Stimulated activated CD4-positive, alpha-beta T cell treated with anti-CD3 and anti-CD28 coated beads, Interleukin-2, amount 100 ng/mL, for 24 hours (primary cell): ENCODE data around the gene FOXS1.

Source experiments
- DNase-seq, 2 donors: peaks; one replicate each; pipeline ENCODE4 v3.0.0-alpha.2; 2020

Gene FOXS1

GRCh38 chr20:31860390-31861134 lies 15.2 kb upstream of the FOXS1 start:
- DNase-seq = no peak

DNA sequence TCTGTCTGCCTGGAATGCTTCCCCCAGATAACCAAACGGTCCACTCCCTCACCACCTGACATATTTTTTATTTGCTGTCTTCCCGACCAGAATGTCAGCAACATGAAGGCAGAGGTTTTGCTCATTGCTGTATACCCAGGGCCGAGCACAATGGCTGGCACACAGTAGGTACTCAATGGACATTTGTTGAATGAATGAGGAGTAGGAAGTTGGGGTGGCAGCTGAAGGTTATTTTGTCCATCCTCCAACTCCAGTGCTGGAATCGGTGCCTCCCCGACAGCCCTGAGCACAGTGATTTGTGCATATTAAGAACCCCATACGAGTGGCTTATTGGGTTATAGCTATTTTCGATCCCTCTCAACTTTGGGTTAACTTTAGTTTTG lies 14.6 kb upstream of the FOXS1 start:
- DNase-seq = no peak

GRCh38 chr20:31859266-31859997 lies 14.0 kb upstream of the FOXS1 start:
- DNase-seq = no peak

- no peak for DNase-seq
Measured at GRCh38 chr20:31858760-31859083, 13.3 kb upstream of the FOXS1 start.

- DNase-seq = no peak
Measured at GRCh38 chr20:31857861-31858759, 12.7 kb upstream of the FOXS1 start.

- DNase-seq = no peak
Measured at GRCh38 chr20:31856516-31856915, 11.1 kb upstream of the FOXS1 start.

- DNase-seq = no peak
Measured at GRCh38 chr20:31853481-31853880, 8.1 kb upstream of the FOXS1 start.

DNA sequence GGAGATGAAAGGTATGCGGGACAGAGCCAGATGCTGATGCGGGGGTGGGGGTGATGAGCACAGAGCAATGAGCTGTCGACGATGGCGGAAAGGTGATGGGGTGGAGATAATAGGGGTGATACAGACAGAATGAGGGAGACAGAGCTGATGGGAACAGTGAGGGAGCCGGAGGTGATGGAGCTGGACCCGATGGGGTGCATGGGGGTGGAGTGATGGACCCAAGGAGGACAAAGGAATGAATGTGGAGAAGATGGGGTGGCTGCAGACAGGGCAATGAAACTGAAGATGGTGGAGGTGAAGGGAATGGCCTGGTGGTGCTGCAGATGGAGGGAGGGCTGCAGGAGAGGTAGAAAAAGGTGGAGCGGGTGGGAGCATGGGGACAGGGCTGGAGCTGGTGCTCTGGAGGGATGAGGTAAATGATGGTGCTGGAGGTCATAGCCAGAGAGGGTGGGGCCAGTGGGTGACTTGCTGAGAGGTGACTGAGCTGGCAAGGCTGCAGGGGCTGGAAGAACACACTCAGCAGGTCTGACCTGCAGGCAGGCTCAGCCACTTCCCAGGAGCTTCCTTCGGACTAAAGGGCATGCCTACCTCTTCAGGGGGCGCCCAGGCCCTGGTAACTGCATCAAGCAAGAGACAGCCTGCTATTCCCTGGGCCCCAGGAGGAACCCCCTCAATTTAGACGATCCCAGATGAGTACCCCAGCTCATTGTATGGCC lies 6.0 kb upstream of the FOXS1 start:
- DNase-seq = no peak

GRCh38 chr20:31849306-31849930 lies 4.0 kb upstream of the FOXS1 start:
- no peak for DNase-seq

- no peak for DNase-seq
Measured at GRCh38 chr20:31848088-31848999, 2.9 kb upstream of the FOXS1 start.

DNA sequence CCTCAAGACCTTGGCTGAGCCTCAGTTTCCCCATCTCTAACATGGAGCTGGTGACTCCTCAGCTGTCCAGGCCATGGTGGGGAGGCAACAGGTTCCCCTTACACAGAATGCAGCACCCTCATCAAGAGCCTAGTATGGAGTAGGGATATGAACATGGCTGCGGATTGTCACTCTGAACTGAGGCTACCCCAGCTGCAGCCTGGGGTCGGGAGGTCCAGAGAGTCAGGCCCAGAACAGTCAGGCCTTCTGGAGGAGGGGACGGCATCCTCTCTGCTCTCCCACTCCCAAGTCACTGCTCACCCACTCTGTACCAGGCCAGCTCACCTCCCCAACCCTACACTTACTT lies 1.4 kb upstream of the FOXS1 start:
- no peak for DNase-seq

DNA sequence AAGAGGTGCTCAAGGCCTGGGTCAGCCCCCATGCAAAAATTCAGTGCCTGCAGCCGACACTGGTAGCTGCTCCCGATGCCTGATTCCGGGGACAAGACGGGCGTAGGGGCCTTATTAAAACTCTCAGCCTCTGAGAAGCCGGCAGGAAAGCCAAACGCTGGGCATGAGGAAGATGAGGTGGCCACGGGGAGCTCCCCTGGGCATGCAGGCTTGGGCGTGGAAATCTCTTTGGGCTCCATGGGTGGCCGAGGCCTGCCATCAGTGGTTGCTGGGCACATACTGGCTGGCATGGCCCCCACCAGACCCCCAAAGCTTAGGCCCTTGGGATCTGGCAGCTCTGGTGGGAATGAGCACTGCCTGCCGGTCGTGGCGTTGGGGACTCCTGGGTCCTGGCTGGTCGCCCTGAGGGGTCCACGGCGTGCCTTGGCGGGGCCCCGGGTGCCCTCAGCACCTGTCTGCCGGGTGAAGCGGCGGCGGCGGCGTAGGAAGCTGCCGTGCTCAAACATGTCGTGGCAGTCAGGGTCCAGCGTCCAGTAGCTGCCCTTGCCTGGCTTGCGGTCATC lies 586 bp downstream of the FOXS1 start:
- DNase-seq = no peak

GRCh38 chr20:31843881-31844280 lies 1.5 kb downstream of the FOXS1 start:
- no peak for DNase-seq

- no peak for DNase-seq
Measured at GRCh38 chr20:31843288-31843687, 2.1 kb downstream of the FOXS1 start.

DNA sequence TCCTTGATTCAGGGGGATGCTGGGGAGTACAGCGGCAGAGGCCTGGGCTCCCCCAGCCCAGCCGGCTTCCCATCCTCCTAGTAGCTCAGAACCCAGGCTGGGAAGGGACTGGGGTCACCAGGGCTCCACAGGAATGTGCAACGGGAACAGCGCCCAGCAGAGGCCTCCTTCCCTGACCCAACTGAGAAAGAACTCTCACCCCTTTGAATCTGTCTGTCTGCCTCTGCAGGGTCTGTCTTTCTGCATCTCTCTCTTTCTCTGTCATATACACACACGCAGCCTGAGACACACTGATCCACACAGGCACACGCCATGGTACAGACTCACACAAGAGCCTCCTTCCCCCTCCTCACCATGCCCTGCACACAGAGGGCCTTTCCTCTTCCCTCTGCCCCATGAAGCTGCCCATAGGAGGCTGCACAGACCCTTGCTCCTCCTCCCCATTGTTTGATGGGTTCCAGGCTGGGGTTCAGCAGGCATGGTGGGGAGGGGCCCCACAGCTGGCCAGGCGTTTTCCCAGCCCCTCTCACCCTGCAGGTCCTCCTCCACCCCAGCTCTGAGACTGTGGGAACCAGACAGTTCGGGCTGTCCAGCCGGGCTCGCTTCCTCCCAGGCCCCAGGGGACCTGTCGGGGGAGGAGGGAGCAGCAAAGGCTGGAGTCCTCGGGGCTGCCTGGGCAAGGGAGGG lies 2.8 kb downstream of the FOXS1 start:
- DNase-seq = no peak

DNA sequence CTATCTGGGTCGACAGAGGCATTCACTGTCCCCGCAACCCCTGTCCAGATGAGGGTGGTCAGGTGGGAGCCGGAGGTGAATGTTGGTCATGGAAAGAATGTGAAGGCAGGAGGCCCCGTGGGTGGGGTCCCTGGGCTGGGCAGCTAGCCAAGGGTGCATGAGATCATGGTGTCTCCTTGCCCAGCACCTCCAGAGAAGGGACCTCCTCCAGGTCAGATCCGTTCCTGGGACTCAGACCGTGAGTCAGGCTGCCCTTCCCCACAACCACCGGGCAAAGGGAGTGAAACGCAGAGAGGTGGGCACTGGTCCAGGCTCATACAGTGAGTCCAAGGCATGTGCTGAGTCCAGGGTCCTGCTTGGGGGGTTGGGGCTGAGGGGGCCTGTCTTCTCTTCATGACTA lies 3.5 kb downstream of the FOXS1 start:
- DNase-seq = no peak

GRCh38 chr20:31840906-31841816 lies 4.2 kb downstream of the FOXS1 start:
- DNase-seq = no peak

- DNase-seq = no peak
Measured at GRCh38 chr20:31839782-31840487, 5.5 kb downstream of the FOXS1 start.
